ENCODE results near the gene ZMPSTE24. TPM values are rescaled to one million over a fixed set of nuclear protein-coding genes. Genes with fewer than 3 reads are reported as not detected.

ZMPSTE24 gene
- total and polyA plus RNA-seq, 2 of the 4 experiments (the other 2 are of a cell fraction) = 21.0 to 28.9 TPM

DNA sequence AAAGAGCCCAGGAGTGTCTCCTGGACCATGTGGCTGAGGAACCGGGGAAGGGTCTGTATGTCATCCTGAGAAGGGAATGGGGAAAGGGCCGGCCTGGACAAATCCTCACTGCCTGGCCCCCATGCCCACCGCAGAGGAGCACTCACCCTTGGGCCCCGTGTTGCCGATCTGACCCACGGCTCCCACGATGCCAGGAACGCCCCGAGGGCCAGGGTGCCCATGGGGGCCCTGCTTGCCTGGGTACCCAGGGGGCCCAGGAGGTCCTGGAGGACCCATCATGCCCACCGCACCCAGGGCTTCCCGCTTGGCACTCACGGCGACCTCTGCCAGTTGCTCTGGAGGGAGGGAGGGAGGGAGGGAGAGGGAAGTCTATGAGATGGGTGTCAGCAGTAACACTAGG, 44.4 kb downstream of the ZMPSTE24 start:
- ATAC-seq (ENCODE audit: low read depth) (no peak), DNase-seq (no peak)
- H3K18ac ChIP-seq (ENCODE audit: low read depth, low read length) = no peak overlapping the region
- ChIA-PET POLR2A (ENCODE audit: unreplicated experiment) (no interaction called here), CTCF (no interaction called here)
- no peak overlapping the region for H3K14ac ChIP-seq (replicated peaks; ENCODE audit: low read depth, low read length)
- dilution Hi-C loops (cut with HindIII; ENCODE audit: low sequenced_read_pairs, unreplicated experiment) (no loop called here), in situ Hi-C loops (cut with MboI; ENCODE audit: low sequenced_read_pairs) (no loop called here), intact Hi-C loops (cut with micrococcal nuclease) (no loop called here)
- H2BK5ac ChIP-seq (ENCODE audit: low read depth, low read length, poor library complexity, severe bottlenecking) = no peak overlapping the region
- H3K79me1 ChIP-seq (ENCODE audit: low read depth in 1 of 2, low read length in 2 of 2) = no peaks in the 10 kb centered on the region
- H2AFZ ChIP-seq (replicated peaks; ENCODE audit: low read length, poor library complexity) = no peak overlapping the region
- H3K36me3 ChIP-seq (ENCODE audit: control insufficient read depth, insufficient read depth, low read length) = no peaks in the 10 kb centered on the region
- H2BK15ac ChIP-seq (ENCODE audit: low read depth, low read length) = no peak overlapping the region
- no peak overlapping the region for H3K4ac ChIP-seq (ENCODE audit: low read depth, low read length)
- no peak overlapping the region for H4K8ac ChIP-seq (ENCODE audit: low read depth in 2 of 2, low read length in 2 of 2)
- no TSS peak for BruUV-seq (replicated peaks)
- H3K4me3 ChIP-seq (ENCODE audit: insufficient read depth, low read depth, low read length) = no peak overlapping the region
- no peaks in the 10 kb centered on the region for H3K9me3 ChIP-seq (ENCODE audit: control insufficient read depth, insufficient read depth, low read length)
- H4K20me1 ChIP-seq (ENCODE audit: insufficient read depth, low read length) = no peaks in the 10 kb centered on the region
- no peak overlapping the region for H3K27ac ChIP-seq (ENCODE audit: insufficient read depth, low read length)
- H3K23ac ChIP-seq (ENCODE audit: low read depth, low read length) = no peak overlapping the region
- no peak overlapping the region for H2AK9ac ChIP-seq (replicated peaks; ENCODE audit: low read depth, low read length, poor library complexity)
- TF ChIP-seq SMC3 (IDR thresholded peaks at IDR 0.05; ENCODE audit: low read depth, low read length) = no peak
- TF ChIP-seq CEBPB (IDR thresholded peaks at IDR 0.05; ENCODE audit: low read depth, low read length) = no peak
- TF ChIP-seq, protein P1, sequence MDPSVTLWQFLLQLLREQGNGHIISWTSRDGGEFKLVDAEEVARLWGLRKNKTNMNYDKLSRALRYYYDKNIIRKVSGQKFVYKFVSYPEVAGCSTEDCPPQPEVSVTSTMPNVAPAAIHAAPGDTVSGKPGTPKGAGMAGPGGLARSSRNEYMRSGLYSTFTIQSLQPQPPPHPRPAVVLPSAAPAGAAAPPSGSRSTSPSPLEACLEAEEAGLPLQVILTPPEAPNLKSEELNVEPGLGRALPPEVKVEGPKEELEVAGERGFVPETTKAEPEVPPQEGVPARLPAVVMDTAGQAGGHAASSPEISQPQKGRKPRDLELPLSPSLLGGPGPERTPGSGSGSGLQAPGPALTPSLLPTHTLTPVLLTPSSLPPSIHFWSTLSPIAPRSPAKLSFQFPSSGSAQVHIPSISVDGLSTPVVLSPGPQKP (IDR thresholded peaks at IDR 0.05; ENCODE audit: borderline replicate concordance, low read depth, low read length) = no peak
- TF ChIP-seq, protein P2, sequence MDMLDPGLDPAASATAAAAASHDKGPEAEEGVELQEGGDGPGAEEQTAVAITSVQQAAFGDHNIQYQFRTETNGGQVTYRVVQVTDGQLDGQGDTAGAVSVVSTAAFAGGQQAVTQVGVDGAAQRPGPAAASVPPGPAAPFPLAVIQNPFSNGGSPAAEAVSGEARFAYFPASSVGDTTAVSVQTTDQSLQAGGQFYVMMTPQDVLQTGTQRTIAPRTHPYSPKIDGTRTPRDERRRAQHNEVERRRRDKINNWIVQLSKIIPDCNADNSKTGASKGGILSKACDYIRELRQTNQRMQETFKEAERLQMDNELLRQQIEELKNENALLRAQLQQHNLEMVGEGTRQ (IDR thresholded peaks at IDR 0.05; ENCODE audit: low read depth, low read length) = no peak
- no peak for TF ChIP-seq MXI1 (IDR thresholded peaks at IDR 0.05; ENCODE audit: borderline replicate concordance, low read depth, low read length)
- no peak for TF ChIP-seq BHLHE40 (IDR thresholded peaks at IDR 0.05; ENCODE audit: low read depth, low read length)
- no peak for TF ChIP-seq FOS (IDR thresholded peaks at IDR 0.05; ENCODE audit: low read depth, low read length)
- TF ChIP-seq, protein P3, sequence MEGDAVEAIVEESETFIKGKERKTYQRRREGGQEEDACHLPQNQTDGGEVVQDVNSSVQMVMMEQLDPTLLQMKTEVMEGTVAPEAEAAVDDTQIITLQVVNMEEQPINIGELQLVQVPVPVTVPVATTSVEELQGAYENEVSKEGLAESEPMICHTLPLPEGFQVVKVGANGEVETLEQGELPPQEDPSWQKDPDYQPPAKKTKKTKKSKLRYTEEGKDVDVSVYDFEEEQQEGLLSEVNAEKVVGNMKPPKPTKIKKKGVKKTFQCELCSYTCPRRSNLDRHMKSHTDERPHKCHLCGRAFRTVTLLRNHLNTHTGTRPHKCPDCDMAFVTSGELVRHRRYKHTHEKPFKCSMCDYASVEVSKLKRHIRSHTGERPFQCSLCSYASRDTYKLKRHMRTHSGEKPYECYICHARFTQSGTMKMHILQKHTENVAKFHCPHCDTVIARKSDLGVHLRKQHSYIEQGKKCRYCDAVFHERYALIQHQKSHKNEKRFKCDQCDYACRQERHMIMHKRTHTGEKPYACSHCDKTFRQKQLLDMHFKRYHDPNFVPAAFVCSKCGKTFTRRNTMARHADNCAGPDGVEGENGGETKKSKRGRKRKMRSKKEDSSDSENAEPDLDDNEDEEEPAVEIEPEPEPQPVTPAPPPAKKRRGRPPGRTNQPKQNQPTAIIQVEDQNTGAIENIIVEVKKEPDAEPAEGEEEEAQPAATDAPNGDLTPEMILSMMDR (conservative IDR thresholded peaks at IDR 0.05; ENCODE audit: low read depth, low read length) = no peak
- no peak for TF ChIP-seq RAD21 (IDR thresholded peaks at IDR 0.05; ENCODE audit: low read length)
- no peak for TF ChIP-seq NFE2L2 (IDR thresholded peaks at IDR 0.05; ENCODE audit: low read depth, low read length)
- no peak for TF ChIP-seq MAZ (IDR thresholded peaks at IDR 0.05; ENCODE audit: borderline replicate concordance, low read depth, low read length)
- no peak for TF ChIP-seq RCOR1 (IDR thresholded peaks at IDR 0.05; ENCODE audit: insufficient replicate concordance, low read length)
- no peak for TF ChIP-seq POLR2A (IDR thresholded peaks at IDR 0.05; ENCODE audit: low read depth, low read length)
- no peak for TF ChIP-seq RFX5 (IDR thresholded peaks at IDR 0.05; ENCODE audit: low read depth, low read length)
- no peak for TF ChIP-seq MAFK (IDR thresholded peaks at IDR 0.05; ENCODE audit: low read depth, low read length)
- no peak for TF ChIP-seq CHD1 (IDR thresholded peaks at IDR 0.05; ENCODE audit: low read depth, low read length)
- H2BK20ac ChIP-seq (ENCODE audit: low read depth, low read length) = no peak overlapping the region
- H3K4me2 ChIP-seq (ENCODE audit: low read depth, low read length) = no peak overlapping the region
- H3K27me3 ChIP-seq (ENCODE audit: control insufficient read depth, insufficient read depth, low read length) = no peaks in the 10 kb centered on the region; the same call in 1 of the 2 replicates
- H3K4me1 ChIP-seq (ENCODE audit: control insufficient read depth, insufficient read depth, low read length) = no peaks in the 10 kb centered on the region
- no peaks in the 10 kb centered on the region for H3K9me1 ChIP-seq (ENCODE audit: insufficient read depth, low read length)
- WGBS, 2 experiments (ENCODE audit: extremely low coverage in 2 of 2, insufficient read length in 1 of 2) = 94% methylated on average over 2 of the region's 13 CpGs; no CpG with 5 or more reads in 1 of the 2 experiments
- H3K9ac ChIP-seq (ENCODE audit: low read depth, low read length) = no peak overlapping the region
- no peak overlapping the region for H4K5ac ChIP-seq (ENCODE audit: low read depth, low read length)
- H3K56ac ChIP-seq (ENCODE audit: extremely low read depth, insufficient read depth, low read length) = no peak overlapping the region
- no peak overlapping the region for H2BK120ac ChIP-seq (ENCODE audit: low read depth, low read length)
- no peak overlapping the region for H4K91ac ChIP-seq (ENCODE audit: insufficient read depth, low read depth, low read length)
- no peak overlapping the region for H2AK5ac ChIP-seq (ENCODE audit: low read depth, low read length)
